HepG2 (cell line): Measurements from ENCODE around the gene AGBL3. TPM values are rescaled to one million over a fixed set of nuclear protein-coding genes. Genes with fewer than 3 reads are reported as not detected.

ENCODE experiments used
- CBFB ChIP-seq: sonication (generic); formaldehyde crosslinking; IDR thresholded peaks from 2 replicates; pipeline ENCODE4 v1.4.0; 2020; ENCODE audit warnings: missing genetic modification reagents
- E2F2 ChIP-seq: sonication (generic); formaldehyde crosslinking; IDR thresholded peaks from 2 replicates; pipeline ENCODE4 v1.4.0; 2020; ENCODE audit warnings: missing genetic modification reagents, borderline replicate concordance
- NFRKB ChIP-seq: fragments of 450-650 bp; IDR thresholded peaks from 2 replicates; pipeline ENCODE4 v1.6.1; 2017
- POGZ ChIP-seq: sonication (generic); formaldehyde crosslinking; IDR thresholded peaks from 2 replicates; pipeline ENCODE4 v1.4.0; 2020; ENCODE audit warnings: mild to moderate bottlenecking, missing genetic modification reagents
- RORA ChIP-seq: sonication (generic); formaldehyde crosslinking; IDR thresholded peaks from 2 replicates; pipeline ENCODE4 v1.5.0; 2020; ENCODE audit warnings: mild to moderate bottlenecking, missing genetic modification reagents, moderate library complexity
- TCF12 ChIP-seq, 2 experiments: fragments of 450-650 bp in 1 of 2; sonication (generic) in 1 of 2; formaldehyde crosslinking in 1 of 2; IDR thresholded peaks; 2 replicates each; pipeline versions ENCODE4 v1.6.1 to v1.8.0; 2017 to 2022; ENCODE audit warnings: antibody characterized with exemption in 1 of 2, mild to moderate bottlenecking in 1 of 2, missing genetic modification reagents in 1 of 2, moderate library complexity in 1 of 2
- TIGD3 ChIP-seq: sonication (generic); formaldehyde crosslinking; IDR thresholded peaks from 2 replicates; pipeline ENCODE4 v1.5.1; 2020; ENCODE audit warnings: mild to moderate bottlenecking, missing genetic modification reagents, borderline replicate concordance
- ZNF10 ChIP-seq: sonication (generic); formaldehyde crosslinking; IDR thresholded peaks from 2 replicates; pipeline ENCODE4 v1.4.0; 2020; ENCODE audit warnings: mild to moderate bottlenecking, low read depth, missing genetic modification reagents, borderline replicate concordance
- polyA plus RNA-seq, 8 experiments: library from polyadenylated mRNA; depleted of rRNA in 3 of 8; stranded (reverse) in 7 of 8; unstranded in 1 of 8; fragments of >200 nt; fragmentation: Illumina TruSeq in 4 of 8; extraction: Trizol in 4 of 8; gene quantifications; 2 replicates each; pipeline versions ENCODE4 v1.2.1 to v1.2.3, GENCODE V29; 2011 to 2016; ENCODE audit warnings: low read depth in 4 of 8, missing spikeins in 1 of 8, mixed read lengths in 1 of 8; ENCODE audit not compliant: insufficient read depth in 1 of 8
- total RNA-seq, 5 experiments: library from RNA; depleted of rRNA; stranded (reverse); fragments of >200 nt; fragmentation: Illumina TruSeq; extraction: Trizol; gene quantifications; 2 replicates each; pipeline ENCODE4 v1.2.3, GENCODE V29; 2016; ENCODE audit warnings: low read depth in 1 of 5
- TF ChIP-seq, protein P1 (sequence below): sonication (generic); formaldehyde crosslinking; IDR thresholded peaks from 2 replicates; pipeline ENCODE4 v1.5.1; 2020; ENCODE audit warnings: mild to moderate bottlenecking, missing genetic modification reagents, moderate library complexity
- TF ChIP-seq, protein P2 (sequence below): sonication (generic); formaldehyde crosslinking; IDR thresholded peaks from 2 replicates; pipeline ENCODE4 v1.9.0; 2021; ENCODE audit warnings: missing genetic modification reagents, borderline replicate concordance
- TF ChIP-seq, protein P3 (sequence below): sonication (generic); formaldehyde crosslinking; IDR thresholded peaks from 2 replicates; pipeline ENCODE4 v1.4.0; 2020; ENCODE audit warnings: missing genetic modification reagents, mild to moderate bottlenecking, borderline replicate concordance
- TF ChIP-seq, protein P4 (sequence below): sonication (generic); formaldehyde crosslinking; IDR thresholded peaks from 2 replicates; pipeline ENCODE4 v1.8.0; 2022; ENCODE audit warnings: missing genetic modification reagents, low read depth, mild to moderate bottlenecking, borderline replicate concordance
- TF ChIP-seq, protein P5 (sequence below): sonication (generic); formaldehyde crosslinking; IDR thresholded peaks from 2 replicates; pipeline ENCODE4 v1.4.0; 2020; ENCODE audit warnings: missing genetic modification reagents

The AGBL3 gene
- total and polyA plus RNA-seq, 2 of the 13 experiments (the other 11 are each of a cell fraction or from before 2014, with no cell fraction given) = 2.2 to 7.2 TPM

DNA sequence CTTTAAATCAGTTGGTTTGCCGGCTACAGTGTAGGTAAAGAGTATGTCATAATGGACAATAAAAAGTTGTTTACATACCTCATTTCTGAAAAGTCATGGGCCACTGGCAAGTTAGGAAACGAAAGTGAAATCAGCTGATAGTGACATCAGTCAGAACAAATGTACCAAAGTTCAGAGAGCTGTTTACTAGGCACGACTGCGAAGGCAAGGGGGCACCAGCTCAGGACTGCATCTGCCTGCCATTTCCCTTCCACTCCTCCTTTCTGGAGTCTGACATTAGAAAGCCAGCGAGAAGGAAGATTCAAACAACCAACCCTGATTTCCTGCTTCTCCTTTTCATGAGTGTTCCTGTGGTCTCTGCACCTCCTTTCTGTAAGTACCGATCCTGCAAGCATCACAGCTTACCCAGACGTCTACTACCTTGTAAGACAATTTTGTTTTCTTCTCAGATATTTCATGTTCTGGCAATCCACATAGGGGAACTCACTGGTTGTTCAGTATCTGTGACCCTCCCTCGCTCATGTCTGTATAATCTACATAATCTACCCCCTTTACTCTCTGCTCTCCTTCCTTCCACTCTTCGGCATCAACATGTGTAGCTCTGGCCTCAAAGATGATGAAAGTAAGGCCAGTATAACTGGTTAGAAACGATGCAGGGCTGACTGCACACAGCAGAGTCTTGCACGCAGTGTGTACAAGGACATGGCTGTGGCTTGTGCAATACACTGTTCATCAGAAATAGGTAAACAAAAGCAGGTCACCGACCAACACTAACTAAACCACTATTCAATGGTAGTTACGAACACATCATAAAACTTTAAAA is 161.8 kb downstream of the AGBL3 start, which contains the start of gene TMEM140 (continued):
- TF ChIP-seq, protein P1, sequence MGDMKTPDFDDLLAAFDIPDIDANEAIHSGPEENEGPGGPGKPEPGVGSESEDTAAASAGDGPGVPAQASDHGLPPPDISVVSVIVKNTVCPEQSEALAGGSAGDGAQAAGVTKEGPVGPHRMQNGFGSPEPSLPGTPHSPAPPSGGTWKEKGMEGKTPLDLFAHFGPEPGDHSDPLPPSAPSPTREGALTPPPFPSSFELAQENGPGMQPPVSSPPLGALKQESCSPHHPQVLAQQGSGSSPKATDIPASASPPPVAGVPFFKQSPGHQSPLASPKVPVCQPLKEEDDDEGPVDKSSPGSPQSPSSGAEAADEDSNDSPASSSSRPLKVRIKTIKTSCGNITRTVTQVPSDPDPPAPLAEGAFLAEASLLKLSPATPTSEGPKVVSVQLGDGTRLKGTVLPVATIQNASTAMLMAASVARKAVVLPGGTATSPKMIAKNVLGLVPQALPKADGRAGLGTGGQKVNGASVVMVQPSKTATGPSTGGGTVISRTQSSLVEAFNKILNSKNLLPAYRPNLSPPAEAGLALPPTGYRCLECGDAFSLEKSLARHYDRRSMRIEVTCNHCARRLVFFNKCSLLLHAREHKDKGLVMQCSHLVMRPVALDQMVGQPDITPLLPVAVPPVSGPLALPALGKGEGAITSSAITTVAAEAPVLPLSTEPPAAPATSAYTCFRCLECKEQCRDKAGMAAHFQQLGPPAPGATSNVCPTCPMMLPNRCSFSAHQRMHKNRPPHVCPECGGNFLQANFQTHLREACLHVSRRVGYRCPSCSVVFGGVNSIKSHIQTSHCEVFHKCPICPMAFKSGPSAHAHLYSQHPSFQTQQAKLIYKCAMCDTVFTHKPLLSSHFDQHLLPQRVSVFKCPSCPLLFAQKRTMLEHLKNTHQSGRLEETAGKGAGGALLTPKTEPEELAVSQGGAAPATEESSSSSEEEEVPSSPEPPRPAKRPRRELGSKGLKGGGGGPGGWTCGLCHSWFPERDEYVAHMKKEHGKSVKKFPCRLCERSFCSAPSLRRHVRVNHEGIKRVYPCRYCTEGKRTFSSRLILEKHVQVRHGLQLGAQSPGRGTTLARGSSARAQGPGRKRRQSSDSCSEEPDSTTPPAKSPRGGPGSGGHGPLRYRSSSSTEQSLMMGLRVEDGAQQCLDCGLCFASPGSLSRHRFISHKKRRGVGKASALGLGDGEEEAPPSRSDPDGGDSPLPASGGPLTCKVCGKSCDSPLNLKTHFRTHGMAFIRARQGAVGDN (CRISPR knock-in tag) = no peak
- TF ChIP-seq, protein P2, sequence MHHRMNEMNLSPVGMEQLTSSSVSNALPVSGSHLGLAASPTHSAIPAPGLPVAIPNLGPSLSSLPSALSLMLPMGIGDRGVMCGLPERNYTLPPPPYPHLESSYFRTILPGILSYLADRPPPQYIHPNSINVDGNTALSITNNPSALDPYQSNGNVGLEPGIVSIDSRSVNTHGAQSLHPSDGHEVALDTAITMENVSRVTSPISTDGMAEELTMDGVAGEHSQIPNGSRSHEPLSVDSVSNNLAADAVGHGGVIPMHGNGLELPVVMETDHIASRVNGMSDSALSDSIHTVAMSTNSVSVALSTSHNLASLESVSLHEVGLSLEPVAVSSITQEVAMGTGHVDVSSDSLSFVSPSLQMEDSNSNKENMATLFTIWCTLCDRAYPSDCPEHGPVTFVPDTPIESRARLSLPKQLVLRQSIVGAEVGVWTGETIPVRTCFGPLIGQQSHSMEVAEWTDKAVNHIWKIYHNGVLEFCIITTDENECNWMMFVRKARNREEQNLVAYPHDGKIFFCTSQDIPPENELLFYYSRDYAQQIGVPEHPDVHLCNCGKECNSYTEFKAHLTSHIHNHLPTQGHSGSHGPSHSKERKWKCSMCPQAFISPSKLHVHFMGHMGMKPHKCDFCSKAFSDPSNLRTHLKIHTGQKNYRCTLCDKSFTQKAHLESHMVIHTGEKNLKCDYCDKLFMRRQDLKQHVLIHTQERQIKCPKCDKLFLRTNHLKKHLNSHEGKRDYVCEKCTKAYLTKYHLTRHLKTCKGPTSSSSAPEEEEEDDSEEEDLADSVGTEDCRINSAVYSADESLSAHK (CRISPR knock-in tag) = no peak
- peak; percentile 14; the same call in 1 of the 2 replicates for TF ChIP-seq POGZ (CRISPR knock-in tag)
- TF ChIP-seq, protein P3, sequence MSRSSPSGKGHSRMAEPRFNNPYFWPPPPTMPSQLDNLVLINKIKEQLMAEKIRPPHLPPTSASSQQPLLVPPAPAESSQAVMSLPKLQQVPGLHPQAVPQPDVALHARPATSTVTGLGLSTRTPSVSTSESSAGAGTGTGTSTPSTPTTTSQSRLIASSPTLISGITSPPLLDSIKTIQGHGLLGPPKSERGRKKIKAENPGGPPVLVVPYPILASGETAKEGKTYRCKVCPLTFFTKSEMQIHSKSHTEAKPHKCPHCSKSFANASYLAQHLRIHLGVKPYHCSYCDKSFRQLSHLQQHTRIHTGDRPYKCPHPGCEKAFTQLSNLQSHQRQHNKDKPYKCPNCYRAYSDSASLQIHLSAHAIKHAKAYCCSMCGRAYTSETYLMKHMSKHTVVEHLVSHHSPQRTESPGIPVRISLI (CRISPR knock-in tag) = peak; percentile 30; the same call in 1 of the 2 replicates
- TF ChIP-seq, protein P4, sequence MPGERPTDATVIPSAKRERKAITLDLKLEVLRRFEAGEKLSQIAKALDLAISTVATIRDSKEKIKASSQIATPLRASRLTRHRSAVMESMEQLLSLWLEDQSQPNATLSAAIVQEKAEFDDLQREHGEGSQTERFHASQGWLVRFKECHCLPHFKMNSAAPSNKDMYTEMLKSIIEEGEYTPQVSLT (CRISPR knock-in tag) = 0 out of 2 replicates have a peak, but pooled peaks have one; percentile 31
- TF ChIP-seq TCF12 (IDR thresholded peaks at IDR 0.05) = no peak
- TF ChIP-seq TCF12 (CRISPR knock-in tag; IDR thresholded peaks at IDR 0.05) = no peak
- TF ChIP-seq TIGD3 (CRISPR knock-in tag) = no peak
- no peak for TF ChIP-seq RORA (CRISPR knock-in tag)
- TF ChIP-seq CBFB (CRISPR knock-in tag) = 0 out of 2 replicates have a peak, but pooled peaks have one; percentile 32
- TF ChIP-seq, protein P5, sequence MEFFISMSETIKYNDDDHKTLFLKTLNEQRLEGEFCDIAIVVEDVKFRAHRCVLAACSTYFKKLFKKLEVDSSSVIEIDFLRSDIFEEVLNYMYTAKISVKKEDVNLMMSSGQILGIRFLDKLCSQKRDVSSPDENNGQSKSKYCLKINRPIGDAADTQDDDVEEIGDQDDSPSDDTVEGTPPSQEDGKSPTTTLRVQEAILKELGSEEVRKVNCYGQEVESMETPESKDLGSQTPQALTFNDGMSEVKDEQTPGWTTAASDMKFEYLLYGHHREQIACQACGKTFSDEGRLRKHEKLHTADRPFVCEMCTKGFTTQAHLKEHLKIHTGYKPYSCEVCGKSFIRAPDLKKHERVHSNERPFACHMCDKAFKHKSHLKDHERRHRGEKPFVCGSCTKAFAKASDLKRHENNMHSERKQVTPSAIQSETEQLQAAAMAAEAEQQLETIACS (CRISPR knock-in tag) = no peak
- no peak for TF ChIP-seq NFRKB
- no peak for TF ChIP-seq ZNF10 (CRISPR knock-in tag)
- TF ChIP-seq E2F2 (CRISPR knock-in tag) = no peak
